NOMO-1 treated with DMSO at 0.1 percent for 48 hours (cell line): ENCODE data around the gene DTWD2.
A peak's percentile ranks its signal among the peaks of the same experiment; 100 is the strongest.
"Not testable (repeated sequence)": the region's sequence is repeated elsewhere in the genome, so short reads cannot be mapped to it uniquely, and the experiment has no call there.

Experiments
- DNase-seq: peaks from one replicate; lab custom pipeline; 2025; ENCODE audit not compliant: unreplicated experiment; lab: John Stamatoyannopoulos, UW

Gene DTWD2

GRCh38 chr5:118998861-118999260 lies 10.5 kb upstream of the DTWD2 start:
- not testable (repeated sequence) for DNase-seq

- DNase-seq = no peak
Observed at GRCh38 chr5:118996098-118996497, 7.8 kb upstream of the DTWD2 start.

DNA sequence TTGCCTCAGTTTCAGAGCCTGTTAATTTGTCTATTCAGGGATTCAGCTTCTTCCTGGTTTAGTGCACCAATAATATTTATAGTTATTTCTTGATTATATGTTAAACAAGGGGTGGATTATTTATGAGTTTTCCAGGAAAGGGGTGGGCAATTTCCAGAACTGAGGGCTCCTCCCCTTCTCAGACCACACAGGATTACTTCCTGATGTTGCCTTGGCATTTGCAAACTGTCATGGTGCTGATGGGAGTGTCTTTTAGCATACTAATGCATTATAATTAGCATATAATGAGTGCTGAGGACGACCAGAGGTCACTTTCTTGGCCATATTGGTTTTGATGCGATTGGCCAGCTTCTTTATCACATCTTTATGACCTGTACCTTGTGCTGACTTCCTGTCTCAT lies 6.2 kb upstream of the DTWD2 start:
- DNase-seq = no peak

GRCh38 chr5:118993118-118993517 lies 4.8 kb upstream of the DTWD2 start:
- DNase-seq = not testable (repeated sequence)

DNA sequence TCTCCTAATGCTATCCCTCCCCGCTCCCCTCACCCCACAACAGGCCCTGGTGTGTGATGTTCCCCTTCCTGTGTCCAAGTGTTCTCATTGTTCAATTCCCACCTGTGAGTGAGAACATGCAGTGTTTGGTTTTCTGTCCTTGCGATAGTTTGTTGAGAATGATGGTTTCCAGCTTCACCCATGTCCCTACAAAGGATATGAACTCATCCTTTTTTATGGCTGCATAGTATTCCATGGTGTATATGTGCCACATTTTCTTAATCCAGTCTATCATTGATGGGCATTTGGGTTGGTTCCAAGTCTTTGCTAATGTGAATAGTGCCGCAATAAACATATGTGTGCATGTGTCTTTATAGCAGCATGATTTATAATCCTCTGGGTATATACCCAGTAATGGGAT lies 3.7 kb upstream of the DTWD2 start:
- DNase-seq = not testable (repeated sequence)

DNA sequence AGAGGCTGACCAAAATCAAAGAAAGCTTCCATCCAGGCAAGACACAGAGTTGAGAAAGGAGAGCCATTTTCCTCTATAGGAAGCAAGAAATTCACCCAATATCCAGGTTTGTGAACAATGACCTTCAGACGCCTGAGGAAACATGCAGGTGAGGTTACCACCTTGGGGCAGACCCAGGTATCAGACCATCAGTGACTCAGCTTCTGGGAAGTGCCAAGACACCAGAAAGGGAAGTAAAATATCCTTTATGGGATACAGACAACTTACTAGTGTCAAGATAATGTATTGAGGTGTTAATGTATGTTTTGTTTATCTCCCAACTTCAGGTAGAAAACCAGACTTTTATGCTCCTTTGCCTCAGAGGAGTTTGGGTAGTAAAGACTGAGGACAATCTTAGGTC lies 2.2 kb upstream of the DTWD2 start:
- no peak for DNase-seq

DNA sequence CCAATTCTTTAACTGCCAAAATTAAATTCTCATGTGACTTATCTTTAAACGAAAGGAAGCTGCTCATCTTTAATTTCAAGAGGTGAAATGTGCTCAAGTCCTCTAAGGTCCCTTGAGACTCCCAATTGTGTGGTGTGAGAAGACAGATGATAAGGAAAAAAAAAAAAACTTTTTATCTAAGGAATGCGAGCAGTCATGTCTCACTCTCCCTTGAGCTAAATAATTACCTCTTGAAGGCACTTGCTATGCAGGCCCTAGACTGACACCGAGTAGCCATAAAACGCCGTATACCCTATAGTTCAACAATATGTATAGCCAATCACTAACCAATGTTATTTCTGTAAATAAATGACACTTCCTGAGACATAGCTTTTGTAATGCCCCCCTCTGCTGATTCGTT lies 1.5 kb upstream of the DTWD2 start:
- DNase-seq = no peak

- DNase-seq = no peak
Observed at GRCh38 chr5:118988866-118989180, 476 bp upstream of the DTWD2 start.

DNA sequence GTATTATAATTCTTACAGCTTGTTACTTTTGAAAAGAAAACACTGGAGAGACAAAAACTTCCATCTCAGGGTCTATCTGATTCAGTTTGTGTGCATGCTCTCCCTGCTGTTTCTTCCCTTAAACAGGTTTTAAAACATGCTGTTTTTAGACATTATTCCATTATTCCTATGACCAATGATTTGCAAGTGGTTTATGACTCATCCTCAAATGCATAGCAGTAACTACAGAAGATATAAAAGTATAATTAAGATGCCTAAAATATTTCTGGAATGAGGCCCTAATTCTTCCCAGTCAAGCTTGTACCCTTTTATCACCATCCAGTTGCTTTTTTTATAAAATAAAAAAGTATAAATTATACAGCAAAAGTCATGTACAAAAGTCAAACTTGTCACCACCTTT lies 3.7 kb downstream of the DTWD2 start:
- no peak for DNase-seq

DNA sequence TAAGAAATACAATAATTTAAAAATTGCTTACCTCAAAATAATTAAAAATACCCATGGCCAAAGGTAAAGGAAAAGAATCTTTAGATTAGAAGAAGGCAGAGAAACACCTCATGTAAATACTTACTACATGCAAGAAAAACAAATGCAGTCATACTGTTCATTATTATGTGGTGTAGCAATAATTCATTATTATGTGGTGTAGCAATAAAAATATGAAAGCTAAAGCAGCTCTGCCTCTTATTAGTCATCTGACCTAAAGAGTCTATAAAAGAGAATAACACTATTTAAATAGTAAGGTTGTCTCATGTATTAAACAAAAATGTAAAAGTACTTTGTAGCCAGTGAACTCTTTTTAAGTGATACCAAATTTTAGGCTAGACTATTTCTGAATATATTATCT lies 6.6 kb downstream of the DTWD2 start:
- DNase-seq = no peak

GRCh38 chr5:118980438-118980837 lies 7.9 kb downstream of the DTWD2 start:
- DNase-seq = no peak

- no peak for DNase-seq
Observed at GRCh38 chr5:118980017-118980416, 8.3 kb downstream of the DTWD2 start.

DNA sequence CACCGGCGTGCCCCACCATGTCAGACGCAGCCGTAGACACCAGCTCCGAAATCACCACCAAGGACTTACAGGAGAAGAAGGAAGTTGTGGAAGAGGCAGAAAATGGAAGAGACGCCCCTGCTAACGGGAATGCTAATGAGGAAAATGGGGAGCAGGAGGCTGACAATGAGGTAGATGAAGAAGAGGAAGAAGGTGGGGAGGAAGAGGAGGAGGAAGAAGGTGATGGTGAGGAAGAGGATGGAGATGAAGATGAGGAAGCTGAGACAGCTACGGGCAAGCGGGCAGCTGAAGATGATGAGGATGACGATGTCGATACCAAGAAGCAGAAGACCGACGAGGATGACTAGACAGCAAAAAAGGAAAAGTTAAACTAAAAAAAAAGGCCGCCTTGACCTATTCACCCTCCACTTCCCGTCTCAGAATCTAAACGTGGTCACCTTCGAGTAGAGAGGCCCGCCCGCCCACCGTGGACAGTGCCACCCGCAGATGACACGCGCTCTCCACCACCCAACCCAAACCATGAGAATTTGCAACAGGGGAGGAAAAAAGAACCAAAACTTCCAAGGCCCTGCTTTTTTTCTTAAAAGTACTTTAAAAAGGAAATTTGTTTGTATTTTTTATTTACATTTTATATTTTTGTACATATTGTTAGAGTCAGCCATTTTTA lies 14.4 kb downstream of the DTWD2 start:
- DNase-seq = not testable (repeated sequence)

- no peak for DNase-seq
Observed at GRCh38 chr5:118968925-118969375, 19.4 kb downstream of the DTWD2 start.

DNA sequence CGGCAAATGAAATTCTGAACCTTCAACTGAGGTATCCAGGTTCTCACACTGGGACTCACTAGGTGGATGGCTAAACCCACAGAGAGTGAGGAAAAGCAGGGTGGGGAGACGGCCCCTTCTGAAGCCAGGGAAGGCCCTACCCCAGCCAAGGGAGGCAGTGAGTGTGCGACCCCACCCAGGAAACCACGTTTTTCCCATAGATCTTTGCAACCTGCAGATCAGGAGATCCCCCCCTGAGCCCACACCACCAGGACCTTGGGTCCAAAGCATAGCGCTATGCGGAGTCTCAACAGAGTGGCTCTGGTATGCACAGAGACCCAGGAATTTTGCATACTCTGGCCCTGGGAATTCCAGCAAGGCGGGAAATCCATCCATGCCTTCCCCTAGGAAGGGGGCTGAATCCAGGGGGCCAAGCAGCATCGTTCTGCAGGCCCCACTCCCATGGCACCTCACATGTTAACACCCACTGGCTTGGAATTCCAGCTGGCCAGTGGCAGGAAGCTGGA lies 19.9 kb downstream of the DTWD2 start:
- no peak for DNase-seq

GRCh38 chr5:118967059-118967508 lies 21.3 kb downstream of the DTWD2 start:
- DNase-seq = no peak

- no peak for DNase-seq
Observed at GRCh38 chr5:118965890-118966289, 22.5 kb downstream of the DTWD2 start.

DNA sequence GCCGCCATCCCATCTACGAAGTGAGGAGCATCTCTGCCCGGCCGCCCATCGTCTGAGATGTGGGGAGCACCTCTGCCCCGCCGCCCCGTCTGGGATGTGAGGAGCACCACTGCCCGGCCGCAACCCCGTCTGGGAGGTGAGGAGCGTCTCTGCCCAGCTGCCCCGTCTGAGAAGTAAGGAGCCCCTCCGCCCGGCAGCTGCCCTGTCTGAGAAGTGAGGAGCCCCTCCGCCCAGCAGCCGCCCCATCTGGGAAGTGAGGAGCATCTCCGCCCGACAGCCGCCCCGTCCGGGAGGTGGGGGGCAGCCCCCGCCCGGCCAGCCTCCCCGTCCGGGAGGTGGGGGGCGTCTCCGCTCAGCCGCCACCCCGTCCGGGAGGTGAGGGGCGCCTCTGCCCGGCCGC lies 23.4 kb downstream of the DTWD2 start:
- DNase-seq = not testable (repeated sequence)

GRCh38 chr5:118964388-118964787 lies 24.0 kb downstream of the DTWD2 start:
- not testable (repeated sequence) for DNase-seq

DNA sequence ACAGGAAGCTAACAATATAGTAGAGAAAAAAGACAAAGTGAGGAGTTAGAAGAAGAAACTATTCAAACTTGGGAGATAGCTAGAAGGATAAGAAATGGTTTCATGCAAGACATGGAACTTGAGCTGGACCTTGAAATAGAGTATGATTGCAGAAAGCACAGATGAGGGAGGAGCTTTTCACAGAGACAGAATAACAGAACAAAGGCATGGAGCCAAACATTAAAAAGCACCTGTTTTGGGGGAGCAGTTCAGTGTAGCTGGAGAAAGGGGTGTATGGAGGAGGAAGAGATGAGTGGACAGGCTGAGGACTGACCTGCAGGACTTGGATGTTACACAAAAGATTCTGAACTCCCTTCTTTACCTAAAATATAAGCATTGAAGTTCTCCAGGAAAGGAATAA lies 25.2 kb downstream of the DTWD2 start:
- DNase-seq = no peak

DNA sequence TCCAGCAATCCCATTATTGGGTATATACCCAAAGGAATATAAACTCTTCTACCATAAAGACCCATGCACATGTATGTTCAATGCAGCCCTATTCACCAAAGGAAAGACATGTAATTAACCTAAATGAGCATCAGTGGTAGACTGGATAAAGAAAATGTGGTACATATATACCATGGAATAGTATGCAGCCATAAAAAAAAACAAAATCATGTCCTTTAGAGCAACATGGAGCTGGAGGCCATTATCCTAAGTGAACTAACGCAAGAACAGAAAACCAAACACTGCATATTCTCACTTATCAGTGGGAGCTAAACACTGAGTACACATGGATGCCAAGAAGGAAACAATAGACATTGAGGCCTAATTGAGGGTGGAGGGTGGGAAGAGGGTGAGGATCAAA lies 27.8 kb downstream of the DTWD2 start:
- no peak for DNase-seq

DNA sequence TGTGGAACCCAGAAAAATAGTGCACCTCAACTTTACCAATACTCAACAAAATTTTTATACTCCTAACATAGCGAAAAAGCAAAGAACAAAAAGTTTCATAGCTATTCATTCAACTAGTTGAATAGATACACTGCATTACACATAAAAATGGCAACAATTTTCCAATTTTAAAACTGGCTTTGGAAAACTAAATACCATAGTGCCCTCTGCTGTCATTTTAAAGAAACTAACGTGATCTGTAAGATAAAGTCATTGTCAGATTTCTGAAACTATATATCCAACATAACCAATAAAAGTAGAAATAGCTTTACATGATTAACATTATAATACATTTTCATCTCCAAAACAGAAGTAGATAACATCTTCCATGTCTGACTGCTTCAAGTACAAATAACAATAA lies 31.6 kb downstream of the DTWD2 start:
- DNase-seq = peak; percentile 28

DNA sequence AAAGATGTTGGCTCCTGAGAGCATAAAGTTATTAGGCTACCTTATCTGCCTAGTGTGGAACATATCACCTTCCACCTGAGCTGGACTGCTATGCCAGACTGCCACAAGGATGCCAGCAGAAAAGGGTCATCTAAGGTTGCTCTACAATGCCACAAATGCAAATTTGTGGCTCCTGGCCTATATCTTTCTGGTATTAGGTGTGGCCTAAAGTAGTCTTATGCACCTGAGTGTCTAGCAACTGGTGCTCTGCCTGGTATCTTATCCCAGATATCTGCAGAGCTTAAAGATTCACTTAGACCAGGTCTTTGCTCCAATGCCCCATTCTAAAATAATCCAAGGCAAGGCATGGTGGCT lies 34.7 kb downstream of the DTWD2 start:
- no peak for DNase-seq
